ENCODE measurements around the gene PNPLA4.

PNPLA4 gene

GRCh38 chrX:7904562-7904961 lies 22.7 kb downstream of the PNPLA4 start:
- Histone ChIP-seq H3K27ac (ENCODE audit: extremely low read depth, low read depth, low read length) (no peak overlapping the region), H3K4me3 (ENCODE audit: low read depth, low read length) (no peak overlapping the region), H3K9me3 (ENCODE audit: control insufficient read depth, insufficient read depth, low read depth, low read length) (no peaks in the 10 kb centered on the region), H3K36me3 (ENCODE audit: control insufficient read depth in 2 of 2, insufficient read depth in 1 of 2, low read length in 2 of 2) (peaks cover 0 to 45% of the 10 kb centered on the region in 2 experiments; a peak in 1 of 3 replicates), H3K4me1 (ENCODE audit: control insufficient read depth, insufficient read depth, low read length) (no peaks in the 10 kb centered on the region)
- ChIA-PET POLR2A (no interaction called here), CTCF (interaction anchor here (1.4 kb wide), 1 partner anchor 52 kb away, joined by 6 read pairs; no protein-coding TSS in a partner anchor)
- TF ChIP-seq ZBTB20 (tag by site-specific recombination; IDR thresholded peaks at IDR 0.05) (no peak), YY2 (tag by site-specific recombination; IDR thresholded peaks at IDR 0.05) (no peak)

GRCh38 chrX:7891928-7892327 lies 35.3 kb downstream of the PNPLA4 start:
- Histone ChIP-seq H3K4me1 (ENCODE audit: control insufficient read depth, insufficient read depth, low read length) (no peaks in the 10 kb centered on the region), H3K4me3 (ENCODE audit: low read depth, low read length) (no peak overlapping the region), H3K36me3 (ENCODE audit: control insufficient read depth in 2 of 2, insufficient read depth in 1 of 2, low read length in 2 of 2) (no peaks in the 10 kb centered on the region), H3K9me3 (ENCODE audit: control insufficient read depth, insufficient read depth, low read depth, low read length) (no peaks in the 10 kb centered on the region), H3K27ac (ENCODE audit: extremely low read depth, low read depth, low read length) (no peak overlapping the region)
- TF ChIP-seq ZSCAN23 (tag by site-specific recombination; IDR thresholded peaks at IDR 0.05), result no peak
- no peak for TF ChIP-seq ZNF202 (tag by site-specific recombination; IDR thresholded peaks at IDR 0.05; ENCODE audit: borderline replicate concordance)
- no peak for TF ChIP-seq ZFP41 (tag by site-specific recombination; IDR thresholded peaks at IDR 0.05; ENCODE audit: borderline replicate concordance)
- TF ChIP-seq ZNF747 (tag by site-specific recombination; IDR thresholded peaks at IDR 0.05), result no peak
- TF ChIP-seq ZNF558 (tag by site-specific recombination; IDR thresholded peaks at IDR 0.05), result no peak
- CTCF ChIA-PET, result no interaction called here
- POLR2A ChIA-PET, result no interaction called here

- ChIA-PET CTCF (no interaction called here), POLR2A (no interaction called here)
- H3K9me3 ChIP-seq (ENCODE audit: control insufficient read depth, insufficient read depth, low read depth, low read length), result no peaks in the 10 kb centered on the region
- H3K4me3 ChIP-seq (ENCODE audit: low read depth, low read length), result no peak overlapping the region
- H3K4me1 ChIP-seq (ENCODE audit: control insufficient read depth, insufficient read depth, low read length), result no peaks in the 10 kb centered on the region
- no peak overlapping the region for H3K27ac ChIP-seq (ENCODE audit: extremely low read depth, low read depth, low read length)
- H3K36me3 ChIP-seq (ENCODE audit: control insufficient read depth in 2 of 2, insufficient read depth in 1 of 2, low read length in 2 of 2), result no peaks in the 10 kb centered on the region
- no peak for TF ChIP-seq ZNF658 (tag by site-specific recombination; IDR thresholded peaks at IDR 0.05)
- TF ChIP-seq ZIC2 (tag by site-specific recombination; IDR thresholded peaks at IDR 0.05), result no peak
- TF ChIP-seq TRIM28 (IDR thresholded peaks at IDR 0.05; ENCODE audit: borderline replicate concordance, low read length), result no peak
- no peak for TF ChIP-seq REST (tag by site-specific recombination; IDR thresholded peaks at IDR 0.05)
- TF ChIP-seq IKZF3 (tag by site-specific recombination; IDR thresholded peaks at IDR 0.05), result no peak
- TF ChIP-seq ZNF670 (tag by site-specific recombination; IDR thresholded peaks at IDR 0.05; ENCODE audit: low read depth), result no peak
- no peak for TF ChIP-seq GLI4 (tag by site-specific recombination; IDR thresholded peaks at IDR 0.05)
- no peak for TF ChIP-seq ZNF645 (tag by site-specific recombination; IDR thresholded peaks at IDR 0.05)
- no peak for TF ChIP-seq ZSCAN5A (tag by site-specific recombination; IDR thresholded peaks at IDR 0.05)
- no peak for TF ChIP-seq ZNF366 (tag by site-specific recombination; conservative IDR thresholded peaks at IDR 0.05)
- no peak for TF ChIP-seq ZNF791 (tag by site-specific recombination; IDR thresholded peaks at IDR 0.05)
- no peak for TF ChIP-seq ZBTB17 (tag by site-specific recombination; IDR thresholded peaks at IDR 0.05)
- no peak for TF ChIP-seq KLF1 (tag by site-specific recombination; IDR thresholded peaks at IDR 0.05)
- no peak for TF ChIP-seq ZNF837 (tag by site-specific recombination; IDR thresholded peaks at IDR 0.05)
- TF ChIP-seq ZNF571 (tag by site-specific recombination; IDR thresholded peaks at IDR 0.05), result no peak
- no peak for TF ChIP-seq ZFHX2 (tag by site-specific recombination; conservative IDR thresholded peaks at IDR 0.05)
- no peak for TF ChIP-seq ZNF639 (tag by site-specific recombination; IDR thresholded peaks at IDR 0.05)
These were observed 37.5 kb downstream of the PNPLA4 start for GRCh38 chrX:7889680-7890079.
